Heart left ventricle (tissue), 13 donors: Measurements from ENCODE around the gene DYDC2.

Experiments used
- POLR2A ChIP-seq, 2 donors: fragments of 450-650 bp; IDR thresholded peaks; one replicate each; pipeline ENCODE4 v1.6.1; 2017; ENCODE audit warnings: antibody characterized with exemption in 2 of 2, mild to moderate bottlenecking in 2 of 2, moderate library complexity in 2 of 2
- TF ChIP-seq, protein P1 (sequence below), 12 donors: fragments of 200-600 bp; sonication (generic) in 4 of 12; IDR thresholded peaks; one replicate each; pipeline versions ENCODE4 v1.5.0 to v1.8.0; 2018 to 2022; ENCODE audit warnings: antibody characterized with exemption in 12 of 12, mild to moderate bottlenecking in 5 of 12
- donor health status: ischemic (EF 13 %, LVEDD 7.1; RV severe dilation, severe dysfunction).
- donor health status: DM: no; HTN: yes; CAD: no.
- donor health status: DM: no; HTN: no; CAD: no.
- donor health status: ischemic (EF 25% LVEDD 6.9; RV normal size, moderate dysfunction).
- donor health status: ischemic (EF 25% LVEDD 5.7; RV mildly dilated, moderate dysfunction).
- donor health status: ischemic (EF 35%, LVEDD 5.7; RV mildly dilated, moderate dysfunction).
- donor health status: nonischemic (EF 11% LVEDD 7.7; RV severe dilation, severe dysfunction).
- donor health status: DM: yes; HTN: yes; CAD: no.
- donor health status: PGD.
- donor health status: ischemic (EF 29% LVEDD 5.4; RV normal size, mild dysfunction).
- donor health status: nonischemic (EF 23%, LVEDD 6.1; RV moderate dilation, normal function).

DNA sequence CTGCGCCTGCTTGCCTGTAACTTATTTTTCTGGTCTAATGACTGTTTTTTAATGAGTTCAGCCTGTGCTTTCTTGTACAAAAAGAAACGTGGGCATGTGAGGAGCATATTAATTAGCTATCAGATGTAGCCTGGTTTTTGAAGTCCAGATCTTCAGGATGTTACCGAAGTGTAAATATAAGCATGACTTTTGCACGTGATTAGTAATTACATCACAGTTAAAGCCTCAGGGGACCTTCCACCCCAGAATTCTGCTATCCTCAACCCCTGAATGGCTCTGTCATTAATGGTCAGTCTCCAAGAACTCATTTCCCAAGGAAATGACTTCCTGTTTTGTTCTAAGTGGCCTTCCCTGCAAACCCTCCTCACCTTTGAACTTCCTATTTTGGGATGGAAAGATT, 49.6 kb downstream of the DYDC2 start:
- TF ChIP-seq, protein P1, sequence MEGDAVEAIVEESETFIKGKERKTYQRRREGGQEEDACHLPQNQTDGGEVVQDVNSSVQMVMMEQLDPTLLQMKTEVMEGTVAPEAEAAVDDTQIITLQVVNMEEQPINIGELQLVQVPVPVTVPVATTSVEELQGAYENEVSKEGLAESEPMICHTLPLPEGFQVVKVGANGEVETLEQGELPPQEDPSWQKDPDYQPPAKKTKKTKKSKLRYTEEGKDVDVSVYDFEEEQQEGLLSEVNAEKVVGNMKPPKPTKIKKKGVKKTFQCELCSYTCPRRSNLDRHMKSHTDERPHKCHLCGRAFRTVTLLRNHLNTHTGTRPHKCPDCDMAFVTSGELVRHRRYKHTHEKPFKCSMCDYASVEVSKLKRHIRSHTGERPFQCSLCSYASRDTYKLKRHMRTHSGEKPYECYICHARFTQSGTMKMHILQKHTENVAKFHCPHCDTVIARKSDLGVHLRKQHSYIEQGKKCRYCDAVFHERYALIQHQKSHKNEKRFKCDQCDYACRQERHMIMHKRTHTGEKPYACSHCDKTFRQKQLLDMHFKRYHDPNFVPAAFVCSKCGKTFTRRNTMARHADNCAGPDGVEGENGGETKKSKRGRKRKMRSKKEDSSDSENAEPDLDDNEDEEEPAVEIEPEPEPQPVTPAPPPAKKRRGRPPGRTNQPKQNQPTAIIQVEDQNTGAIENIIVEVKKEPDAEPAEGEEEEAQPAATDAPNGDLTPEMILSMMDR (IDR thresholded peaks at IDR 0.05): no peak
- no peak for TF ChIP-seq POLR2A (IDR thresholded peaks at IDR 0.05)
